ENCODE measurements around the gene PNISR.

DNA sequence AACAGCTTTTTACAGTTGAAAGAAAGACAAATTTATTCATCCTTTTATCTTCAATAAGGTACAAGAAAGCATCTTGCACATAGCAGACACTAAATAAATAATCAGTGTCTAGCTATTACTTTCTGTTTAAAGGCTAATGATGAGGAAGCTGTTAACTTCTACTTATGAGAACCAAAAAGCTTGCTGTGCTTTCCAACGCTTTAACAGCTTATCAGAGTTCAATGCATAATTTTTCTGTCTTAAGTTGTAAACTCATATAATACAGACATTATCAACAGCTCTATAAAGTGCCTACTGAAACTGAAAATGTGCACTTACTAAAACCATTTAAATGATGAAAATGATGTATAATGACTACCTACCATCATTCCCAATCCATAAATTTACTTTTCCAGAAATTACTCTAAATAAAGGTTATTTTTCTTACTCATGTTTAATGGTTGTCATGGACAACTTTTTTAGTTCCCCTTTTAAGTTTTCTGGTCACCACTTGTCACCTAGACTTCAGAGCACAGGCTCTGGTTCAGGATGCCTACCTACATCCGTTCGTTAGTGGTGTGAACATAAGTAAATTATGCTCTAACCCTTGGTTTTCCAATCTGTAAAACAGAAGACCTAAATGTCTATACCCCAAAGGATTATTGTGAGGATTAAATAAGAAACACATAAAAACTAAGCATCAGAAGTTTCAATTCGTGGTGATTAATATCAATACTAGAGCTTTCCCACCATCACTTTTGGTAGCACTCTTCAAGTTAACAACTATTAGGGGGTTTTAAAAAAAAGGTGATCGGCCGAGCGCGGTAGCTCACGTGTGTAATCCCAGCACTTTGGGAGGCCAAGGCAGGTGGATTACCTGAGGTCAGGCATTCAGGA is 8.0 kb downstream of the PNISR start:
- TF ChIP-seq, protein P1, sequence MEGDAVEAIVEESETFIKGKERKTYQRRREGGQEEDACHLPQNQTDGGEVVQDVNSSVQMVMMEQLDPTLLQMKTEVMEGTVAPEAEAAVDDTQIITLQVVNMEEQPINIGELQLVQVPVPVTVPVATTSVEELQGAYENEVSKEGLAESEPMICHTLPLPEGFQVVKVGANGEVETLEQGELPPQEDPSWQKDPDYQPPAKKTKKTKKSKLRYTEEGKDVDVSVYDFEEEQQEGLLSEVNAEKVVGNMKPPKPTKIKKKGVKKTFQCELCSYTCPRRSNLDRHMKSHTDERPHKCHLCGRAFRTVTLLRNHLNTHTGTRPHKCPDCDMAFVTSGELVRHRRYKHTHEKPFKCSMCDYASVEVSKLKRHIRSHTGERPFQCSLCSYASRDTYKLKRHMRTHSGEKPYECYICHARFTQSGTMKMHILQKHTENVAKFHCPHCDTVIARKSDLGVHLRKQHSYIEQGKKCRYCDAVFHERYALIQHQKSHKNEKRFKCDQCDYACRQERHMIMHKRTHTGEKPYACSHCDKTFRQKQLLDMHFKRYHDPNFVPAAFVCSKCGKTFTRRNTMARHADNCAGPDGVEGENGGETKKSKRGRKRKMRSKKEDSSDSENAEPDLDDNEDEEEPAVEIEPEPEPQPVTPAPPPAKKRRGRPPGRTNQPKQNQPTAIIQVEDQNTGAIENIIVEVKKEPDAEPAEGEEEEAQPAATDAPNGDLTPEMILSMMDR (conservative IDR thresholded peaks at IDR 0.05): no peak
- no peak for TF ChIP-seq ZFX (IDR thresholded peaks at IDR 0.05)

All from C4-2B (cell line).